Thoracic aorta (tissue), 2 donors: ENCODE measurements around the gene NOMO2. TPM values are rescaled to one million over a fixed set of nuclear protein-coding genes. Genes with fewer than 3 reads are reported as not detected.

ENCODE experiments used
- total RNA-seq, 2 donors: library from RNA; depleted of rRNA; stranded (reverse); fragments of >200 nt; gene quantifications; one replicate each; pipeline versions ENCODE4 v1.1.0 to v1.2.3, GENCODE V29; 2016

Gene NOMO2
- total RNA-seq, 2 donors from 2014 or later = 98.8 to 109 TPM

Other genes starting within 250 kb of the NOMO2 start
- gene NPIPA8, start 225.4 kb downstream of the NOMO2 start, total RNA-seq = not detected
- 100 to 1,000 TPM; 829 to 900 TPM for gene RPS15A, start 228.2 kb upstream of the NOMO2 start, total RNA-seq
- 100 to 1,000 TPM; 105 to 128 TPM for gene ARL6IP1, start 239.5 kb upstream of the NOMO2 start, total RNA-seq